Measurements from ENCODE around the gene DMPK.

DMPK gene

GRCh38 chr19:45820413-45821102, 38.3 kb upstream of the DMPK start:
- Histone ChIP-seq H2AFZ (ENCODE audit: low read depth, low read length) (no peak overlapping the region), H3K4me1 (ENCODE audit: insufficient read depth, low read length) (peaks cover 15% of the 10 kb centered on the region), H3K27me3 (ENCODE audit: insufficient read depth, low read length) (no peaks in the 10 kb centered on the region), H3K36me3 (ENCODE audit: insufficient read depth, low read length) (peaks cover 55% of the 10 kb centered on the region), H3K4me3 (ENCODE audit: low read length) (no peak overlapping the region), H3K9me3 (ENCODE audit: low read length) (no peaks in the 10 kb centered on the region)

- no peaks in the 10 kb centered on the region for H3K9me3 ChIP-seq (ENCODE audit: low read length)
- H3K4me1 ChIP-seq (ENCODE audit: insufficient read depth, low read length): peaks cover 15% of the 10 kb centered on the region
- no peaks in the 10 kb centered on the region for H3K27me3 ChIP-seq (ENCODE audit: insufficient read depth, low read length)
- peaks cover 48% of the 10 kb centered on the region for H3K36me3 ChIP-seq (ENCODE audit: insufficient read depth, low read length)
- no peak overlapping the region for H2AFZ ChIP-seq (ENCODE audit: low read depth, low read length)
- H3K4me3 ChIP-seq (ENCODE audit: low read length): no peak overlapping the region
Measured at GRCh38 chr19:45819769-45820168, 37.5 kb upstream of the DMPK start.

- H3K27me3 ChIP-seq (ENCODE audit: insufficient read depth, low read length): no peaks in the 10 kb centered on the region
- H3K4me1 ChIP-seq (ENCODE audit: insufficient read depth, low read length): peaks cover 15% of the 10 kb centered on the region
- peaks cover 30% of the 10 kb centered on the region for H3K36me3 ChIP-seq (ENCODE audit: insufficient read depth, low read length)
- H3K4me3 ChIP-seq (ENCODE audit: low read length): no peak overlapping the region
- no peak overlapping the region for H2AFZ ChIP-seq (ENCODE audit: low read depth, low read length)
- no peaks in the 10 kb centered on the region for H3K9me3 ChIP-seq (ENCODE audit: low read length)
Measured at GRCh38 chr19:45817725-45818301, 35.5 kb upstream of the DMPK start.

- Histone ChIP-seq H3K4me3 (ENCODE audit: low read length) (no peak overlapping the region), H3K36me3 (ENCODE audit: insufficient read depth, low read length) (peaks cover 25% of the 10 kb centered on the region), H2AFZ (ENCODE audit: low read depth, low read length) (no peak overlapping the region), H3K4me1 (ENCODE audit: insufficient read depth, low read length) (peaks cover 15% of the 10 kb centered on the region), H3K27me3 (ENCODE audit: insufficient read depth, low read length) (no peaks in the 10 kb centered on the region), H3K9me3 (ENCODE audit: low read length) (no peaks in the 10 kb centered on the region)
Measured at GRCh38 chr19:45817010-45817724, 34.9 kb upstream of the DMPK start.

GRCh38 chr19:45816236-45817009, 34.1 kb upstream of the DMPK start:
- no peaks in the 10 kb centered on the region for H3K9me3 ChIP-seq (ENCODE audit: low read length)
- H3K36me3 ChIP-seq (ENCODE audit: insufficient read depth, low read length): peaks cover 20% of the 10 kb centered on the region
- H3K4me3 ChIP-seq (ENCODE audit: low read length): peak overlapping the region; percentile 36
- H3K27me3 ChIP-seq (ENCODE audit: insufficient read depth, low read length): no peaks in the 10 kb centered on the region
- no peak overlapping the region for H2AFZ ChIP-seq (ENCODE audit: low read depth, low read length)
- peaks cover 15% of the 10 kb centered on the region for H3K4me1 ChIP-seq (ENCODE audit: insufficient read depth, low read length)

- Histone ChIP-seq H3K36me3 (ENCODE audit: insufficient read depth, low read length) (peaks cover 14% of the 10 kb centered on the region), H3K4me3 (ENCODE audit: low read length) (peak overlapping the region; percentile 36), H3K4me1 (ENCODE audit: insufficient read depth, low read length) (peaks cover 15% of the 10 kb centered on the region), H3K9me3 (ENCODE audit: low read length) (no peaks in the 10 kb centered on the region), H2AFZ (ENCODE audit: low read depth, low read length) (no peak overlapping the region), H3K27me3 (ENCODE audit: insufficient read depth, low read length) (no peaks in the 10 kb centered on the region)
Measured at GRCh38 chr19:45815481-45816216, 33.4 kb upstream of the DMPK start.

- Histone ChIP-seq H2AFZ (ENCODE audit: low read depth, low read length) (no peak within 1 kb of the TSS), H3K4me3 (ENCODE audit: low read length) (peak within 1 kb of the TSS; percentile 36), H3K9me3 (ENCODE audit: low read length) (no peaks in the 10 kb centered on the region), H3K27me3 (ENCODE audit: insufficient read depth, low read length) (no peaks in the 10 kb centered on the region), H3K4me1 (ENCODE audit: insufficient read depth, low read length) (peaks cover 15% of the 10 kb centered on the region), H3K36me3 (ENCODE audit: insufficient read depth, low read length) (peaks cover 7% of the 10 kb centered on the region)
Measured at GRCh38 chr19:45814851-45815480, 32.7 kb upstream of the DMPK start, which contains the start of gene RSPH6A. Gene RSPH6A (minus strand): TSS chr19:45815308. CDS start chr19:45815176, 132 bp downstream.

GRCh38 chr19:45814166-45814780, 32.0 kb upstream of the DMPK start:
- H2AFZ ChIP-seq (ENCODE audit: low read depth, low read length): no peak overlapping the region
- H3K36me3 ChIP-seq (ENCODE audit: insufficient read depth, low read length): peaks cover 2% of the 10 kb centered on the region
- H3K27me3 ChIP-seq (ENCODE audit: insufficient read depth, low read length): no peaks in the 10 kb centered on the region
- H3K4me3 ChIP-seq (ENCODE audit: low read length): no peak overlapping the region
- peaks cover 20% of the 10 kb centered on the region for H3K4me1 ChIP-seq (ENCODE audit: insufficient read depth, low read length)
- no peaks in the 10 kb centered on the region for H3K9me3 ChIP-seq (ENCODE audit: low read length)

- Histone ChIP-seq H3K4me1 (ENCODE audit: insufficient read depth, low read length) (peaks cover 14% of the 10 kb centered on the region), H2AFZ (ENCODE audit: low read depth, low read length) (no peak overlapping the region), H3K9me3 (ENCODE audit: low read length) (no peaks in the 10 kb centered on the region), H3K36me3 (ENCODE audit: insufficient read depth, low read length) (no peaks in the 10 kb centered on the region), H3K4me3 (ENCODE audit: low read length) (no peak overlapping the region), H3K27me3 (ENCODE audit: insufficient read depth, low read length) (no peaks in the 10 kb centered on the region)
Measured at GRCh38 chr19:45812297-45812696, 30.0 kb upstream of the DMPK start.

- H3K36me3 ChIP-seq (ENCODE audit: insufficient read depth, low read length): no peaks in the 10 kb centered on the region
- H3K4me3 ChIP-seq (ENCODE audit: low read length): no peak overlapping the region
- peaks cover 5% of the 10 kb centered on the region for H3K4me1 ChIP-seq (ENCODE audit: insufficient read depth, low read length)
- no peaks in the 10 kb centered on the region for H3K27me3 ChIP-seq (ENCODE audit: insufficient read depth, low read length)
- H3K9me3 ChIP-seq (ENCODE audit: low read length): no peaks in the 10 kb centered on the region
- no peak overlapping the region for H2AFZ ChIP-seq (ENCODE audit: low read depth, low read length)
Measured at GRCh38 chr19:45809643-45810159, 27.4 kb upstream of the DMPK start.

GRCh38 chr19:45805719-45806118, 23.4 kb upstream of the DMPK start:
- H3K36me3 ChIP-seq (ENCODE audit: insufficient read depth, low read length): no peaks in the 10 kb centered on the region
- no peaks in the 10 kb centered on the region for H3K9me3 ChIP-seq (ENCODE audit: low read length)
- H2AFZ ChIP-seq (ENCODE audit: low read depth, low read length): no peak overlapping the region
- H3K4me1 ChIP-seq (ENCODE audit: insufficient read depth, low read length): peaks cover 5% of the 10 kb centered on the region
- H3K4me3 ChIP-seq (ENCODE audit: low read length): no peak overlapping the region
- peaks cover 3% of the 10 kb centered on the region for H3K27me3 ChIP-seq (ENCODE audit: insufficient read depth, low read length)

- peaks cover 5% of the 10 kb centered on the region for H3K4me1 ChIP-seq (ENCODE audit: insufficient read depth, low read length)
- no peaks in the 10 kb centered on the region for H3K36me3 ChIP-seq (ENCODE audit: insufficient read depth, low read length)
- H3K9me3 ChIP-seq (ENCODE audit: low read length): no peaks in the 10 kb centered on the region
Measured at GRCh38 chr19:45804959-45805230, 22.6 kb upstream of the DMPK start.

More at GRCh38 chr19:45804959-45805230, 22.6 kb upstream of the DMPK start:
- no peak overlapping the region for H2AFZ ChIP-seq (ENCODE audit: low read depth, low read length)
- no peak overlapping the region for H3K4me3 ChIP-seq (ENCODE audit: low read length)
- H3K27me3 ChIP-seq (ENCODE audit: insufficient read depth, low read length): peaks cover 3% of the 10 kb centered on the region
